H1 (cell line): ENCODE results near the gene SOCS7. TPM values are rescaled to one million over a fixed set of nuclear protein-coding genes. Genes with fewer than 3 reads are reported as not detected.

Source experiments
- CTCF ChIA-PET: fragments of 300-600 bp; sonication (Branson Sonifier 250); formaldehyde crosslinking; loops from one replicate; lab custom pipeline; 2021; ENCODE audit not compliant: partially characterized antibody; lab: Charles Lee
- POLR2A ChIA-PET: fragments of 300-600 bp; sonication (Branson Sonifier 250); formaldehyde crosslinking; loops from one replicate; lab custom pipeline; 2021; ENCODE audit warnings: inconsistent platforms; ENCODE audit not compliant: partially characterized antibody; lab: Charles Lee
- DNase-seq, 2 experiments: peaks; one replicate each; pipeline versions ENCODE4 v3.0.0 to v3.0.0-alpha.2; 2010 to 2022; ENCODE audit warnings: low spot score in 2 of 2, low read depth in 1 of 2, mixed read lengths in 1 of 2
- FAIRE-seq: peaks from 2 replicates; lab custom pipeline; 2011; peaks lifted over from hg19 to GRCh38; lab: Jason Lieb, UNC
- H2AFZ ChIP-seq: 2 replicates; pipeline ENCODE4 v1.8.1; 2012; ENCODE audit warnings: low read length, inconsistent platforms
- H2AK5ac ChIP-seq: 2 replicates; pipeline ENCODE4 v1.6.1; 2013; ENCODE audit warnings: low read depth, low read length
- H2BK120ac ChIP-seq: replicated peaks from 2 replicates; pipeline ENCODE3; 2013; ENCODE audit warnings: low read depth, low read length, inconsistent platforms
- H2BK12ac ChIP-seq: 2 replicates; pipeline ENCODE4 v1.6.1; 2013; ENCODE audit warnings: low read depth, low read length
- H2BK15ac ChIP-seq: 2 replicates; pipeline ENCODE4 v1.6.1; 2013; ENCODE audit warnings: low read length
- H2BK20ac ChIP-seq: 2 replicates; pipeline ENCODE4 v1.6.1; 2013; ENCODE audit warnings: low read length
- H2BK5ac ChIP-seq: 2 replicates; pipeline ENCODE4 v1.6.1; 2013; ENCODE audit warnings: low read depth, low read length
- H3K14ac ChIP-seq: 2 replicates; pipeline ENCODE4 v1.6.1; 2013; ENCODE audit warnings: inconsistent platforms; ENCODE audit not compliant: insufficient read length
- H3K18ac ChIP-seq: 2 replicates; pipeline ENCODE4 v1.6.1; 2013; ENCODE audit warnings: low read length; ENCODE audit errors: extremely low read depth
- H3K23ac ChIP-seq: 2 replicates; pipeline ENCODE4 v1.6.1; 2013; ENCODE audit warnings: inconsistent platforms; ENCODE audit not compliant: insufficient read length
- H3K23me2 ChIP-seq: 2 replicates; pipeline ENCODE4 v1.6.1; 2013; ENCODE audit warnings: low read depth, low read length
- H3K27ac ChIP-seq: 2 replicates; pipeline ENCODE4 v1.6.1; 2011; ENCODE audit warnings: low read depth, low read length, inconsistent platforms
- H3K27me3 ChIP-seq, 4 experiments: replicated peaks in 1 of 4; 1 replicate in 1 of 4; 2 replicates in 3 of 4; pipeline versions ENCODE4 v1.6.1 to v1.8.1; 2011 to 2013; ENCODE audit warnings: low read length in 3 of 4, mild to moderate bottlenecking in 3 of 4, inconsistent platforms in 2 of 4, mixed read lengths in 2 of 4, moderate library complexity in 1 of 4; ENCODE audit not compliant: control insufficient read depth in 3 of 4, insufficient read depth in 3 of 4; ENCODE audit errors: extremely low read depth in 1 of 4
- H3K36me3 ChIP-seq, 4 experiments: 2 replicates each; pipeline versions ENCODE4 v1.6.1 to v1.8.1; 2011 to 2013; ENCODE audit warnings: mild to moderate bottlenecking in 4 of 4, low read length in 3 of 4, moderate library complexity in 2 of 4, control low read depth in 1 of 4, inconsistent platforms in 1 of 4; ENCODE audit not compliant: insufficient read depth in 4 of 4, control insufficient read depth in 2 of 4
- H3K4ac ChIP-seq: replicated peaks from 2 replicates; pipeline ENCODE3; 2013; ENCODE audit warnings: low read length, low read depth, mixed read lengths, inconsistent platforms; ENCODE audit not compliant: insufficient read length
- H3K4me1 ChIP-seq, 4 experiments: replicated peaks in 1 of 4; 1 replicate in 1 of 4; 2 replicates in 3 of 4; pipeline versions ENCODE4 v1.6.1 to v1.8.1; 2011 to 2013; ENCODE audit warnings: low read length in 3 of 4, inconsistent platforms in 2 of 4, mixed read lengths in 1 of 4; ENCODE audit not compliant: insufficient read depth in 4 of 4, control insufficient read depth in 3 of 4
- H3K4me2 ChIP-seq, 2 experiments: 2 replicates each; pipeline versions ENCODE4 v1.6.1 to v1.8.1; 2011 to 2013; ENCODE audit warnings: low read depth in 2 of 2, low read length in 2 of 2, control low read depth in 1 of 2, inconsistent platforms in 1 of 2, mild to moderate bottlenecking in 1 of 2; ENCODE audit not compliant: insufficient read depth in 1 of 2
- H3K4me3 ChIP-seq, 4 experiments: fragments of 200-600, 300-600 bp in 1 of 4; sonication (generic), shearing (Covaris generic), sonication (Bioruptor Twin) in 1 of 4; 2 replicates each; pipeline versions ENCODE4 v1.5.1 to v1.8.1; 2011 to 2016; ENCODE audit warnings: low read length in 4 of 4, low read depth in 3 of 4, control low read depth in 2 of 4, inconsistent platforms in 2 of 4, mild to moderate bottlenecking in 2 of 4, mixed read lengths in 1 of 4, moderate library complexity in 1 of 4; ENCODE audit not compliant: insufficient read depth in 2 of 4; ENCODE audit errors: extremely low read depth in 1 of 4
- H3K56ac ChIP-seq: replicated peaks from 2 replicates; pipeline ENCODE3; 2013; ENCODE audit warnings: low read depth, mild to moderate bottlenecking, mixed read lengths, low read length, inconsistent platforms; ENCODE audit not compliant: insufficient read length
- H3K79me1 ChIP-seq: 2 replicates; pipeline ENCODE4 v1.6.1; 2013; ENCODE audit warnings: low read depth, low read length, control low read depth
- H3K79me2 ChIP-seq, 2 experiments: 2 replicates each; pipeline versions ENCODE4 v1.6.1 to v1.8.1; 2012 to 2013; ENCODE audit warnings: low read length in 2 of 2, mild to moderate bottlenecking in 2 of 2, inconsistent platforms in 1 of 2; ENCODE audit not compliant: insufficient read depth in 2 of 2, control insufficient read depth in 1 of 2
- H3K9ac ChIP-seq, 4 experiments: replicated peaks in 1 of 4; 1 replicate in 1 of 4; 2 replicates in 3 of 4; pipeline versions ENCODE4 v1.6.1 to v1.8.1; 2011 to 2013; ENCODE audit warnings: low read depth in 3 of 4, low read length in 3 of 4, control low read depth in 2 of 4, mild to moderate bottlenecking in 2 of 4, moderate library complexity in 2 of 4, inconsistent platforms in 1 of 4; ENCODE audit errors: extremely low read depth in 1 of 4
- H3K9me3 ChIP-seq, 2 experiments: 2 replicates each; pipeline versions ENCODE4 v1.6.1 to v1.8.1; 2012 to 2013; ENCODE audit warnings: mild to moderate bottlenecking in 2 of 2, moderate library complexity in 2 of 2, control low read depth in 1 of 2, inconsistent platforms in 1 of 2, low read depth in 1 of 2, low read length in 1 of 2, mixed read lengths in 1 of 2; ENCODE audit not compliant: insufficient read depth in 2 of 2
- H4K20me1 ChIP-seq, 2 experiments: replicated peaks in 1 of 2; 2 replicates each; pipeline versions ENCODE3 to v1.8.1; 2011 to 2013; ENCODE audit warnings: inconsistent platforms in 2 of 2, low read length in 2 of 2, mild to moderate bottlenecking in 1 of 2; ENCODE audit not compliant: insufficient read depth in 2 of 2, control insufficient read depth in 1 of 2
- H4K5ac ChIP-seq: 2 replicates; pipeline ENCODE4 v1.6.1; 2013; ENCODE audit warnings: low read length, low read depth, mixed read lengths, inconsistent platforms; ENCODE audit not compliant: insufficient read length
- H4K8ac ChIP-seq: 2 replicates; pipeline ENCODE4 v1.8.0; 2013; ENCODE audit warnings: mild to moderate bottlenecking, moderate library complexity, low read length, inconsistent platforms; ENCODE audit not compliant: insufficient read depth; ENCODE audit errors: extremely low read depth
- H4K91ac ChIP-seq: replicated peaks from 2 replicates; pipeline ENCODE3; 2013; ENCODE audit warnings: low read length, mixed read lengths, inconsistent platforms; ENCODE audit not compliant: insufficient read length
- BACH1 ChIP-seq: IDR thresholded peaks from 2 replicates; pipeline ENCODE4 v1.6.1; 2012; ENCODE audit warnings: low read length, improper control_type of control experiment
- EP300 ChIP-seq, 2 experiments: IDR thresholded peaks; 1 replicate in 1 of 2; 2 replicates in 1 of 2; pipeline ENCODE4 v1.6.1; 2011 to 2012; ENCODE audit warnings: low read depth in 2 of 2, low read length in 2 of 2, mild to moderate bottlenecking in 2 of 2, borderline replicate concordance in 1 of 2, inconsistent platforms in 1 of 2, moderate library complexity in 1 of 2
- EZH2 ChIP-seq: fragments of 200-600 bp; sonication (generic); IDR thresholded peaks from 2 replicates; pipeline ENCODE4 v1.7.1; 2012; ENCODE audit warnings: low read depth, mild to moderate bottlenecking, moderate library complexity, low read length, inconsistent platforms; ENCODE audit not compliant: severe bottlenecking
- GABPA ChIP-seq: IDR thresholded peaks from 2 replicates; pipeline ENCODE4 v1.6.1; 2011; ENCODE audit warnings: mild to moderate bottlenecking, low read length, moderate library complexity, borderline replicate concordance; ENCODE audit not compliant: insufficient read depth
- NRF1 ChIP-seq: IDR thresholded peaks from 2 replicates; pipeline ENCODE4 v1.6.1; 2011; ENCODE audit warnings: mild to moderate bottlenecking, low read depth, low read length, improper control_type of control experiment
- PHF8 ChIP-seq: fragments of 200-600 bp; sonication (generic); conservative IDR thresholded peaks from 2 replicates; pipeline ENCODE4 v1.7.1; 2012; ENCODE audit warnings: low read depth, mild to moderate bottlenecking, inconsistent platforms, low read length, moderate library complexity
- POLR2A ChIP-seq, 2 experiments: IDR thresholded peaks; 1 replicate in 1 of 2; 2 replicates in 1 of 2; pipeline ENCODE4 v1.6.1; 2011; ENCODE audit warnings: low read depth in 2 of 2, low read length in 2 of 2, mild to moderate bottlenecking in 2 of 2; ENCODE audit errors: control extremely low read depth in 1 of 2
- POLR2AphosphoS5 ChIP-seq: IDR thresholded peaks from 2 replicates; pipeline ENCODE4 v1.6.1; 2011; ENCODE audit warnings: low read depth, low read length
- RBBP5 ChIP-seq: IDR thresholded peaks from 2 replicates; pipeline ENCODE4 v1.7.1; 2012; ENCODE audit warnings: low read depth, mild to moderate bottlenecking, inconsistent platforms, low read length, moderate library complexity, borderline replicate concordance
- SIX5 ChIP-seq: IDR thresholded peaks from 2 replicates; pipeline ENCODE4 v1.6.1; 2011; ENCODE audit warnings: mild to moderate bottlenecking, low read depth, low read length
- WGBS, 2 experiments: shearing (Covaris generic) in 1 of 2; methylation state at CpG; one replicate each; pipeline versions ENCODE4 v1.1.6 to v1.1.7; 2013 to 2015; ENCODE audit warnings: low lambda C conversion rate in 2 of 2, mixed read lengths in 2 of 2, inconsistent platforms in 1 of 2, low coverage in 1 of 2, missing lambda C conversion rate in 1 of 2; ENCODE audit not compliant: insufficient replicate concordance in 2 of 2, insufficient coverage in 1 of 2, insufficient read length in 1 of 2; ENCODE audit errors: extremely low coverage in 1 of 2, missing lambda C conversion rate in 1 of 2; 5-methylcytosine and 5-hydroxymethylcytosine counted together
- polyA plus RNA-seq, 7 experiments: library from polyadenylated mRNA; depleted of rRNA in 3 of 7; stranded (reverse) in 5 of 7; unstranded in 2 of 7; fragments of >200 nt in 5 of 7; fragments of 200-250 nt in 2 of 7; gene quantifications; 1 replicate in 5 of 7; 2 replicates in 1 of 7; 4 replicates in 1 of 7; pipeline versions ENCODE4 v1.2.1 to v1.2.3, GENCODE V29; 2011 to 2013; ENCODE audit warnings: missing spikeins in 2 of 7, mixed read lengths in 2 of 7
- total RNA-seq: library from RNA; stranded (reverse); fragmentation: NEBNext Ultra II Directional; extraction: Animal tissue kit (Norgen Biotek cat#: 25700); gene quantifications from 2 replicates; pipeline ENCODE4 v1.2.1, GENCODE V29; 2021
- TF ChIP-seq, protein P1 (sequence below): IDR thresholded peaks from 2 replicates; pipeline ENCODE4 v1.6.1; 2012; ENCODE audit warnings: inconsistent platforms
- TF ChIP-seq, protein P2 (sequence below): IDR thresholded peaks from 2 replicates; pipeline ENCODE4 v1.6.1; 2011; ENCODE audit warnings: low read length, improper control_type of control experiment

Gene SOCS7
- total and polyA plus RNA-seq, 2 of the 8 experiments (the other 6 are each of a cell fraction or from before 2014, with no cell fraction given): 13.5 to 26.9 TPM

DNA sequence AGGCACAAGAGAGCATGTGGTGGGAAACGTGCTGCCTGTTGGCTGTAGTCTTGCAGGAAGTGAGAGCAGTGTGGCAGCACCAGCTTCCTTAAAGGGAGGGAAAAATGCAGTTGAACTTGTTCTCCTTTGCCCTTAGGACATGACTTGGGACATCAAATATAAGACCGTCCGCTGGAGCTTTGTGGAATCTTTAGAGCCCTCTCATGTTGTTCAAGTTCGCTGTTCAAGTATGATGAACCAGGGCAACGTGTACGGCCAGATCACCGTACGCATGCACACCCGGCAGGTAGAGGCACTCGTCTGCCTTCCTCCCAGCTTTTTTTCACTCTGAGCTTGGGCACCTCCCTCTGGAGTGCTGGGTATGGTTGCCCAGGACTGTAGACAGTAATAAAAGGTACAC, 31.2 kb upstream of the SOCS7 start:
- Histone ChIP-seq H3K4me2 (no peak overlapping the region), H3K14ac (no peak overlapping the region), H4K5ac (no peak overlapping the region), H3K79me1 (no peaks in the 10 kb centered on the region; the same call in 1 of the 2 replicates), H2BK120ac (no peak overlapping the region), H4K8ac (no peak overlapping the region), H2AFZ (no peak overlapping the region), H3K27ac (no peak overlapping the region), H2AK5ac (no peak overlapping the region), H3K27me3 (no peaks in the 10 kb centered on the region), H3K56ac (no peak overlapping the region), H3K18ac (no peak overlapping the region), H3K4ac (no peak overlapping the region), H3K23me2 (no peaks in the 10 kb centered on the region), H4K20me1 (peaks cover 0 to 3% of the 10 kb centered on the region in 2 experiments), H3K23ac (no peak overlapping the region), H2BK12ac (no peak overlapping the region), H3K4me3 (no peak overlapping the region), H3K79me2 (no peaks in the 10 kb centered on the region), H3K9ac (no peak overlapping the region), H4K91ac (no peak overlapping the region), H2BK15ac (no peak overlapping the region), H2BK5ac (no peak overlapping the region), H3K36me3 (peaks cover 5 to 33% (median 17%) of the 10 kb centered on the region in 4 experiments), H3K4me1 (peaks cover 0 to 7% (median 4%) of the 10 kb centered on the region in 4 experiments; a peak in 4 of 7 replicates), H2BK20ac (no peak overlapping the region), H3K9me3 (no peaks in the 10 kb centered on the region)
- FAIRE-seq (no peak), DNase-seq (no peak)
- CTCF ChIA-PET: interaction anchor here (1.2 to 14.8 kb wide), 5 partner anchors 10 to 188 kb away, joined by 4 to 190 read pairs (median 20); no protein-coding TSS in a partner anchor
- WGBS, 2 experiments: 89% methylated on average over 10 of the region's 10 CpGs; no CpG with 5 or more reads in 1 of the 2 experiments
- POLR2A ChIA-PET: interaction anchor here (0.7 to 1.7 kb wide), 3 partner anchors 9 to 881 kb away, joined by 3 to 7 read pairs (median 4); no protein-coding TSS in a partner anchor
- TF ChIP-seq RBBP5: no peak
- TF ChIP-seq, protein P1, sequence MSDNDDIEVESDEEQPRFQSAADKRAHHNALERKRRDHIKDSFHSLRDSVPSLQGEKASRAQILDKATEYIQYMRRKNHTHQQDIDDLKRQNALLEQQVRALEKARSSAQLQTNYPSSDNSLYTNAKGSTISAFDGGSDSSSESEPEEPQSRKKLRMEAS: no peak
- TF ChIP-seq POLR2A (IDR thresholded peaks at IDR 0.05; ENCODE audit: control extremely low read depth in 1 of 2, low read depth in 2 of 2, low read length in 2 of 2): no peak
- TF ChIP-seq PHF8: no peak
- TF ChIP-seq EZH2: no peak
- no peak for TF ChIP-seq POLR2AphosphoS5
- TF ChIP-seq EP300 (IDR thresholded peaks at IDR 0.05; ENCODE audit: borderline replicate concordance in 1 of 2, low read depth in 2 of 2, low read length in 2 of 2): no peak
- no peak for TF ChIP-seq NRF1
- TF ChIP-seq SIX5: no peak
- TF ChIP-seq BACH1: no peak
- no peak for TF ChIP-seq GABPA
- TF ChIP-seq, protein P2, sequence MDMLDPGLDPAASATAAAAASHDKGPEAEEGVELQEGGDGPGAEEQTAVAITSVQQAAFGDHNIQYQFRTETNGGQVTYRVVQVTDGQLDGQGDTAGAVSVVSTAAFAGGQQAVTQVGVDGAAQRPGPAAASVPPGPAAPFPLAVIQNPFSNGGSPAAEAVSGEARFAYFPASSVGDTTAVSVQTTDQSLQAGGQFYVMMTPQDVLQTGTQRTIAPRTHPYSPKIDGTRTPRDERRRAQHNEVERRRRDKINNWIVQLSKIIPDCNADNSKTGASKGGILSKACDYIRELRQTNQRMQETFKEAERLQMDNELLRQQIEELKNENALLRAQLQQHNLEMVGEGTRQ: no peak
